NCI-H128 (cell line): ENCODE data around the gene GSTO2.
A peak's percentile ranks its signal among the peaks of the same experiment; 100 is the strongest.

ENCODE experiments used
- DNase-seq: peaks from one replicate; lab custom pipeline; 2025; ENCODE audit not compliant: unreplicated experiment; lab: John Stamatoyannopoulos, UW

GSTO2 gene

GRCh38 chr10:104279550-104280259, 10.7 kb downstream of the GSTO2 start:
- DNase-seq, result no peak

GRCh38 chr10:104281694-104282093, 12.7 kb downstream of the GSTO2 start:
- DNase-seq, result peak; percentile 4

- no peak for DNase-seq
Observed at GRCh38 chr10:104284846-104285245, 15.9 kb downstream of the GSTO2 start.

GRCh38 chr10:104286939-104287338, 18.0 kb downstream of the GSTO2 start:
- no peak for DNase-seq

GRCh38 chr10:104288355-104288754, 19.4 kb downstream of the GSTO2 start:
- DNase-seq, result no peak

GRCh38 chr10:104291439-104291951, 22.5 kb downstream of the GSTO2 start:
- DNase-seq, result peak; percentile 63

GRCh38 chr10:104293011-104293410, 24.0 kb downstream of the GSTO2 start:
- DNase-seq, result no peak

- DNase-seq, result no peak
Observed at GRCh38 chr10:104293781-104294321, 24.9 kb downstream of the GSTO2 start.

GRCh38 chr10:104296687-104297436, 27.9 kb downstream of the GSTO2 start:
- DNase-seq, result no peak

GRCh38 chr10:104297697-104298660, 29.0 kb downstream of the GSTO2 start:
- DNase-seq, result no peak

GRCh38 chr10:104299031-104299904, 30.3 kb downstream of the GSTO2 start:
- DNase-seq, result no peak

GRCh38 chr10:104300002-104300735, 31.2 kb downstream of the GSTO2 start:
- no peak for DNase-seq

GRCh38 chr10:104300736-104301292, 31.8 kb downstream of the GSTO2 start:
- DNase-seq, result peak; percentile 20

- no peak for DNase-seq
Observed at GRCh38 chr10:104301907-104302690, 33.1 kb downstream of the GSTO2 start.

GRCh38 chr10:104303594-104304355, 34.8 kb downstream of the GSTO2 start:
- DNase-seq, result no peak

GRCh38 chr10:104304356-104304745, 35.4 kb downstream of the GSTO2 start:
- DNase-seq, result no peak

- no peak for DNase-seq
Observed at GRCh38 chr10:104304927-104305326, 35.9 kb downstream of the GSTO2 start.
